Measurements from ENCODE around the gene TRABD2B. TPM values are rescaled to one million over a fixed set of nuclear protein-coding genes. Genes with fewer than 3 reads are reported as not detected.

Gene TRABD2B
- polyA plus RNA-seq, 1 of the 3 experiments (the other 2 are of a cell fraction), result 0.03 TPM

- TF ChIP-seq CTCF (IDR thresholded peaks at IDR 0.05) (no peak), USF1 (IDR thresholded peaks at IDR 0.05; ENCODE audit: borderline replicate concordance, low read depth) (no peak), IRF3 (IDR thresholded peaks at IDR 0.05; ENCODE audit: low read depth, low read length) (no peak)
Observed at GRCh38 chr1:47940779-47941178, 56.4 kb downstream of the TRABD2B start (continued).

- no peak for DNase-seq
- CTCF ChIA-PET, result interaction anchor here (1.0 to 1.5 kb wide), 2 partner anchors 13 to 52 kb away, joined by 3 to 4 read pairs; no protein-coding TSS in a partner anchor
- no peaks in the 10 kb centered on the region for H3K9me3 ChIP-seq
- no peak overlapping the region for H2AFZ ChIP-seq (ENCODE audit: low read depth)
- H3K36me3 ChIP-seq (replicated peaks in 1 of 2; ENCODE audit: control insufficient read depth in 1 of 2, insufficient read depth in 2 of 2, low read length in 1 of 2), result no peaks in the 10 kb centered on the region
- no peak overlapping the region for H3K4me2 ChIP-seq
- H3K79me2 ChIP-seq (ENCODE audit: insufficient read depth), result no peaks in the 10 kb centered on the region
- peaks cover 0 to 9% of the 10 kb centered on the region in 2 experiments; a peak in 1 of 4 replicates for H3K4me1 ChIP-seq (ENCODE audit: control insufficient read depth in 1 of 2, insufficient read depth in 2 of 2, low read depth in 1 of 2, low read length in 1 of 2)
- no peaks in the 10 kb centered on the region for H4K20me1 ChIP-seq (ENCODE audit: insufficient read depth)
- H3K27me3 ChIP-seq (ENCODE audit: insufficient read depth), result no peaks in the 10 kb centered on the region
- POLR2A ChIA-PET, result no interaction called here
- H3K9me2 ChIP-seq, result no peaks in the 10 kb centered on the region
- H3F3A ChIP-seq (replicated peaks; ENCODE audit: insufficient read depth), result no peaks in the 10 kb centered on the region
- no peak overlapping the region for H3K9ac ChIP-seq
- 65% methylated on average over 8 of the region's 8 CpGs for WGBS (ENCODE audit: low lambda C conversion rate)
- H3K4me3 ChIP-seq (ENCODE audit: low read depth in 2 of 2, low read length in 1 of 2), result no peak overlapping the region
- H3K27ac ChIP-seq (ENCODE audit: low read depth in 2 of 2, low read length in 1 of 2), result no peak overlapping the region
- TF ChIP-seq ZBTB33 (IDR thresholded peaks at IDR 0.05; ENCODE audit: borderline replicate concordance, low read depth) (no peak), ELF1 (IDR thresholded peaks at IDR 0.05) (no peak), TAF1 (IDR thresholded peaks at IDR 0.05; ENCODE audit: borderline replicate concordance, low read depth, low read length) (no peak), CHD2 (IDR thresholded peaks at IDR 0.05; ENCODE audit: low read length, partially characterized antibody) (no peak), MEF2A (IDR thresholded peaks at IDR 0.05; ENCODE audit: borderline replicate concordance, low read depth) (no peak), TEAD4 (IDR thresholded peaks at IDR 0.05; ENCODE audit: borderline replicate concordance, insufficient read depth) (no peak), JUND (IDR thresholded peaks at IDR 0.05) (no peak), USF2 (IDR thresholded peaks at IDR 0.05; ENCODE audit: borderline replicate concordance, low read depth, low read length) (no peak), NRF1 (IDR thresholded peaks at IDR 0.05; ENCODE audit: low read depth, low read length) (no peak), FOXJ3 (CRISPR knock-in tag; IDR thresholded peaks at IDR 0.05) (no peak), NFIC (IDR thresholded peaks at IDR 0.05; ENCODE audit: borderline replicate concordance) (no peak)
Observed at GRCh38 chr1:47940326-47940725, 56.9 kb downstream of the TRABD2B start.

Measured in SK-N-SH (cell line).